GM12891 (cell line): Measurements from ENCODE around the gene CHIT1.

Experiments
- DNase-seq: peaks from one replicate; pipeline ENCODE4 v3.0.0; 2011; ENCODE audit warnings: low spot score; ENCODE audit not compliant: insufficient read length
- FAIRE-seq: peaks from 2 replicates; lab custom pipeline; 2011; peaks lifted over from hg19 to GRCh38; lab: Jason Lieb, UNC
- PAX5 ChIP-seq: IDR thresholded peaks from 2 replicates; pipeline ENCODE4 v1.6.1; 2011; ENCODE audit warnings: low read length, moderate library complexity, mild to moderate bottlenecking; ENCODE audit not compliant: insufficient read depth, severe bottlenecking
- POLR2A ChIP-seq: IDR thresholded peaks from 2 replicates; pipeline ENCODE4 v1.6.1; 2011; ENCODE audit warnings: low read depth, low read length, control low read depth
- POLR2AphosphoS5 ChIP-seq: IDR thresholded peaks from 2 replicates; pipeline ENCODE4 v1.6.1; 2011; ENCODE audit warnings: low read depth, low read length, control low read depth
- POU2F2 ChIP-seq: IDR thresholded peaks from 2 replicates; pipeline ENCODE4 v1.6.1; 2011; ENCODE audit warnings: low read depth, mild to moderate bottlenecking, control low read depth, low read length, moderate library complexity
- SPI1 ChIP-seq: IDR thresholded peaks from 2 replicates; pipeline ENCODE4 v1.6.1; 2011; ENCODE audit warnings: low read depth, low read length, control low read depth
- TAF1 ChIP-seq: IDR thresholded peaks from 2 replicates; pipeline ENCODE4 v1.6.1; 2011; ENCODE audit warnings: low read depth, low read length, control low read depth

Gene CHIT1

DNA sequence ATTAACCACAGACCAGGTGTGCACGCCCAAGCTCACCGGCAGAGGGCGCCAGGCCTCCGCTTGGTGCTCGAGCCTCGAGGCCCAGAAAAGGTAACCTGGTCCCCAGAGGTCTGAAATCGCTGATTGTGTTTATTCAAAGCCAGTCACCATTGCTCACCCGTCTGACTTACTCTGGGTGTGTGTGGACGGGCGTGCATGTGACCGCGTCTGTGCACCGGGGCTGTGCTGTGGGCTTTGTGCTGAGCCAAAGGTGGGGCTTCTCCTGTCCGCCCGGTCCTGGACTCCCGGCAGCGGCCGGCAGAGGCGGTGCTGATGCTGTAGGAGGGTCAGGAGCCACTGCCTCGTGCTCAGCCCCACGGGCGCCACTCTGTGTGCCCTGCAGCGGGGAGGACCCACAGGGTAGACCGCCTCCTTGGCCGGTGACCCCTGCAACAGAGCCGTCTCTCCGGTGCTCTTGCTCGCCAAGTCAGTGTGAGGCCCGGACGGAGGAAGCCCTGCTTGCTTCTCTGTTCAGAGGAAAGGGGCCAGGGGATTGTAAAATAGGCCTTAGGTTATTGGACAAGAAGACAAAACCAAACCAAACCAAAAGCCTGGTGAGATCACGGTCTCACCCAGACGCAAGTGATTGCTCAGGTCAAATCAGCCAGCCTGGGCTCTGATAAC is 43.9 kb upstream of the CHIT1 start:
- FAIRE-seq, result peak; percentile 66

DNA sequence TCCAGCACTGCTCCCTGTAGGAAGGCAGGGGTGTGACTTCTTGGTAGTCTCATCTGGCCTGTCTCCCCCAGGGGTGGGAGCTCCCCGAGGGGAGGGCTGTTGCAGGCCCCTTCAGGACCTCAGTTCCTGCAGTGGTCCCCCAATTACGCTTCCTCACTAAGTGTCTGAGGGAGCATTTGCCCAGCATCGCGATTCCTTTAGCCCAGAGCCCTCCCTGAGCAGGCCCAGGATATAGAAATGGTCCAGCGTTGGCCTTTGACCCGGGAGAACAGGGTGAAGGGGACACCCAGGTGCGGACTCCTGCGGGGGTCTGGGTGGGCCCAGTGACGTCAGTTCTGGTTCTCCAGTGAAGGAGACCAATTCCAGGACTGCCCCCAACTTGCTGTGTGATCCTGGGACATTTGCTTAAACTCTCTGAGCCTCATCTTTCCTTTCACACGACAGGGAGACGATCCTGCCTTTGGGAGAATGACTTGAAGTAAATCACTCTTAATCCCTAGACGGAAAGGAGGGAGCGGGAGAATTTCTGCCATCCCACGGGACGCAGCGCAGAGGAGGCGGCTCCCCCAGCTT is 43.2 kb upstream of the CHIT1 start:
- DNase-seq, result no peak
- FAIRE-seq, result no peak
- TF ChIP-seq POLR2AphosphoS5 (no peak), TAF1 (no peak), SPI1 (no peak), PAX5 (no peak), POLR2A (no peak)

More for the DNA sequence above, 43.9 kb upstream of the CHIT1 start:
- TF ChIP-seq TAF1 (no peak), POLR2AphosphoS5 (no peak), POLR2A (no peak), SPI1 (no peak), POU2F2 (peak; percentile 30; the same call in 1 of the 2 replicates), PAX5 (peak; percentile 8)
- peak; percentile 55 for DNase-seq

DNA sequence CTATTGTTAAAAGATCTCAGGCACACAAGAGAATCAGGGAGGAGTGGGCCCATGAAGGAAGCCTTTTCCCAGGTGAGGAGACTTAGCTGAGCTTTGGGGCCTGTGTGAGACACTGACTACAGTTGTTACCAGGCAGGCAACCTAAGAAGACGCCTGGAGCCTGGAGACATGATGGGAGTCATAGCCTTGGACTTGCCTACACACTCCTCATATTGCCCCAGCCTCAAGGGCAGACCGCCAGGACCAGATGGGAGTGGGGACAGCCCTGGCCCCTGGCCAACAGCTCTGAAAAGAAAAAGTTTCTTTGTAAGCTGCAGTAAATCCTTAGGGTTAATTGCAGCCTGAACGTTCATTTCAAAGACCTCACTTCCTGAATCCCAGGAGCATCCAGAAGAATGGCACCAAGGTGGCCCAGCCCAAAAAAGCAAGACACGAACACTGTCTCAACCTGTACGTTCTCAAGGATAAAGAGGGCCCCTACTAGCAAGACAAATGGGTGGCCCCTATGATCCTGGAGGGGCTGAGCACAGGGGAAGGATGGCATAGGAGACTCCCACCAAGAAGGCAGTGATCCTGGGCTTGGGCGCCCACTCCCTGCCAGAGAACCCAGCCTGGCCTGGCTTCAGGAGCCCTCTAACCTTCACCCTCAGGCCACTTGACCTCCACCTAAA is 42.6 kb upstream of the CHIT1 start:
- no peak for DNase-seq
- TF ChIP-seq TAF1 (no peak), POLR2AphosphoS5 (no peak), POU2F2 (no peak), SPI1 (no peak), PAX5 (no peak), POLR2A (no peak)
- FAIRE-seq, result no peak

DNA sequence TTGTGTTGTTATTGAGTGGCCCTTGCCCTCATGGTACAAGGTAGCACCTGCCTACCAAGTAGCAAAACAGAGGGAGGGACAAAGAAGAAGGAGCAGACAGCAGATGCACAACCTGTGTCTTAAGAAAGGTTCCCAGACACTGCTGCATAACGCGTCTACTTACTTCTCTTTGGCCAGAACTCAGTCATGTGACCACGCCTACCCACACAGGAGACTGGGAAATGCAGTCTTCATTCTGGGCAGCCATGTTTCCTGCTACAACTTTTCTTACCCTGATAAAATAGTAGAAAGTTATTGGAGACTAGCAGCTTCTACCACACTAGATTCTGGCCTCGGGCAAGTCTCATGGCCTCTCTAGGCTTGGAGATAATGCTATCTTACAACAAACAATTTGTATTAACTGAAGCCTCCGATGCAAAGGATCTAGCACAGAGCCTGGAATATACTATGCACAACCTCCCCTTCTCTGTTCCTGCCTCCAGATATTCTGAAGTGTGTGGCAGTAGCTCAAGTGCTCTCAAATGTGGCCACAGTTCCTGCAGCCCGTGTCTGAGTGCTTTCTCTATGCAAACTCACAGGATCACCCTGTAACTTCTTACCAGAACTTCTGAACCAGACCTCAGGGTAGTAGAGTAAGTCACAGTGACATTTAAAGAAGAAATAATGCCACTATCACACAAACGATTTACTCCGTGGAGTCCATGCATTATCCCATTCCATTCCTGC is 41.7 kb upstream of the CHIT1 start:
- TF ChIP-seq POLR2AphosphoS5 (no peak), PAX5 (no peak)
- no peak for DNase-seq
- peak; percentile 41 for FAIRE-seq

DNA sequence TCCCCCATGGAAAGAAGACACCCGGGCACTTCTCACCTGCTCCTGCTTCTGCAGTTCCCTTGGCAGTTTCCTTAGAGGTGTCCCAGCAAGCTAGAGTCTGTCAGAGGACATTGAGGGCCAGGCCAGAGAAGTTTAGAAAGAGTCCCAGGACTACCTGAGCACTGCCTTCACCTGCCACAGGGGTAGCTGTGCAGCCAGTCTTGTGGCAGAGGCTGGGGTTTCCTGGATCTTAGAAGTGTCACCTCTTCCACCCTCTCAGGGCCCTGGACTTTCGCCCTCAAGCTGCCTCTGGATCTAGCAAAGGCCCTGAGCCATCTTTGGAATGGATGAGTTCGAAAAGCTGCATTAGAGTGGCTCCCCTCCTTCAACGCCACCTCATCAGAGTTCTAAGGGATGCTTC is 41.0 kb upstream of the CHIT1 start:
- TF ChIP-seq TAF1 (no peak), SPI1 (no peak), POLR2A (no peak), PAX5 (no peak), POU2F2 (no peak), POLR2AphosphoS5 (no peak)
- DNase-seq (no peak), FAIRE-seq (no peak)

DNA sequence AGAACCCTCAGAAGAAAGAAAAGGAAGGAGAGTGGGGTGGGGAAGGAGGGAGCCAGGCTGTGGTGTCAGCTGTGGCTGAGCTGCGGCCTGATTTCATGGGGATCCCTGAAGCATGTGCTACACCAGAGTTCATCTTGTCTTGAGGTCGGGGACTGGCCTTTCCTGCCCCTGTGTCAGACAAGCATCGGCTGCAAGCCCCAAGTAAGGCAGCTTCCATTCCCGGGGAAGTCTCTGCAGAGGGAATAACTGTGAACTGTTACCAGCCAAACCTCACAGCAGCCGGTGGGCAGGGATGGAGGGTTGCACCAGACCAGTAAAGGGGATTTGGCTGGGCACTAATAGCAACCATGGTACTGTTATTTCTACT is 40.2 kb upstream of the CHIT1 start:
- DNase-seq (no peak), FAIRE-seq (no peak)
- TF ChIP-seq SPI1, result no peak
- no peak for TF ChIP-seq POLR2A
- no peak for TF ChIP-seq PAX5
- TF ChIP-seq TAF1, result no peak
- TF ChIP-seq POU2F2, result no peak
- no peak for TF ChIP-seq POLR2AphosphoS5

- TF ChIP-seq POLR2AphosphoS5, result no peak
- TF ChIP-seq POU2F2, result no peak
- no peak for TF ChIP-seq PAX5
- TF ChIP-seq SPI1, result no peak
- TF ChIP-seq POLR2A, result no peak
- no peak for TF ChIP-seq TAF1
- FAIRE-seq, result peak; percentile 91
- no peak for DNase-seq
These were observed 39.6 kb upstream of the CHIT1 start for GRCh38 chr1:203268901-203269653.

DNA sequence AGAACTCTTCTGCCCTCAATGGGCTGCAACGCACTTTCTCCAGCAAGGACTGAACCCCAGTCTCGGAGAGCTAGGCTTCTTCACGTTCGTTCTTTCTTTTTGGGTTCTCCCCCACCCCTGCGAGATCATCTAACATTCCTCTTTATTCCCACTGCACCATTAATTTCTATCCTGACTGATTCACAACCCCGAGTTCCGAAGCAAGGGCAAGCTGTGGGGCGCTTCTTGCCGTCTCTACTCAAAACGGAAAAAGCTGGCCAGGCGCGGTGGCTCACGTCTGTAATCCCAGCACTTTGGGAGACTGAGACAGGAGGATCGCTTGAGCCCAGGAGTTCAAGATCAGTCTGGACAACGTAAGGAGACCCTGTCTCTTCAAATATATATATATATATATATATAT is 38.4 kb upstream of the CHIT1 start:
- no peak for FAIRE-seq
- TF ChIP-seq POLR2A (no peak), SPI1 (no peak), TAF1 (no peak), POU2F2 (no peak), PAX5 (no peak), POLR2AphosphoS5 (no peak)
- DNase-seq, result no peak
